Spleen (tissue), 11 donors: ENCODE data around the gene CASQ1. TPM values are rescaled to one million over a fixed set of nuclear protein-coding genes. Genes with fewer than 3 reads are reported as not detected.

ENCODE experiments used
- DNase-seq: peaks from one replicate; pipeline ENCODE4 v3.0.0-alpha.2; 2020
- H3K27ac ChIP-seq, 8 donors: fragments of 200-600 bp; sonication (generic) in 7 of 8; 1 replicate in 4 of 8; 2 replicates in 4 of 8; pipeline versions ENCODE4 v1.5.0 to v1.8.0; 2016 to 2021; ENCODE audit warnings: inconsistent platforms in 4 of 8, mild to moderate bottlenecking in 4 of 8, moderate library complexity in 1 of 8
- H3K27me3 ChIP-seq, 7 donors: fragments of 200-600 bp; sonication (generic) in 6 of 7; replicated peaks in 1 of 7; 1 replicate in 4 of 7; 2 replicates in 3 of 7; pipeline versions ENCODE4 v1.5.0 to v1.8.0; 2016 to 2021; ENCODE audit warnings: inconsistent platforms in 3 of 7, mild to moderate bottlenecking in 1 of 7
- H3K36me3 ChIP-seq, 6 donors: fragments of 200-600 bp; sonication (generic) in 5 of 6; 1 replicate in 4 of 6; 2 replicates in 2 of 6; pipeline versions ENCODE4 v1.5.0 to v1.8.0; 2016 to 2021; ENCODE audit warnings: inconsistent platforms in 2 of 6
- H3K4me1 ChIP-seq, 6 donors: fragments of 200-600 bp; sonication (generic) in 5 of 6; 1 replicate in 3 of 6; 2 replicates in 3 of 6; pipeline versions ENCODE4 v1.5.0 to v1.8.0; 2016 to 2021; ENCODE audit warnings: inconsistent platforms in 3 of 6
- H3K4me3 ChIP-seq, 8 donors: fragments of 200-600 bp; sonication (generic) in 7 of 8; 1 replicate in 4 of 8; 2 replicates in 4 of 8; pipeline versions ENCODE4 v1.5.0 to v1.8.0; 2016 to 2021; ENCODE audit warnings: inconsistent platforms in 4 of 8, mild to moderate bottlenecking in 4 of 8, moderate library complexity in 2 of 8
- H3K9me3 ChIP-seq, 8 donors: fragments of 200-600 bp; sonication (generic) in 7 of 8; 1 replicate in 4 of 8; 2 replicates in 4 of 8; pipeline versions ENCODE4 v1.5.0 to v1.8.0; 2016 to 2021; ENCODE audit warnings: inconsistent platforms in 4 of 8
- POLR2A ChIP-seq, 3 donors: fragments of 450-650 bp; IDR thresholded peaks; one replicate each; pipeline ENCODE4 v1.5.1; 2017; ENCODE audit warnings: antibody characterized with exemption in 3 of 3, mild to moderate bottlenecking in 1 of 3
- POLR2AphosphoS5 ChIP-seq, 3 donors: sonication (generic); formaldehyde crosslinking; IDR thresholded peaks; one replicate each; pipeline ENCODE4 v1.5.1; 2017; ENCODE audit warnings: antibody characterized with exemption in 3 of 3
- WGBS, 5 donors: extraction: QIAGEN DNeasy Blood & Tissue Kit in 3 of 5; methylation state at CpG; one replicate each; pipeline versions ENCODE4 v1.1.5 to v1.1.7; 2013 to 2018; 5-methylcytosine and 5-hydroxymethylcytosine counted together
- intact Hi-C: fragments of 100-400 bp; cut with DNase I; formaldehyde crosslinking; loops from one replicate; pipeline ENCODE4 v1.15.0; 2023; ENCODE audit warnings: low total_unique reads
- polyA plus RNA-seq, 3 donors: library from polyadenylated mRNA; stranded (reverse); fragments of 200-250 nt; gene quantifications; one replicate each; pipeline ENCODE4 v1.2.1, GENCODE V29; 2013
- total RNA-seq, 7 donors: library from RNA; depleted of rRNA in 3 of 7; stranded (reverse); fragments of >200 nt in 3 of 7; fragmentation: NEBNext Ultra II Directional in 4 of 7; extraction: Animal tissue kit (Norgen Biotek cat#: 25700) in 4 of 7; gene quantifications; one replicate each; pipeline versions ENCODE4 v1.1.0 to v1.2.1, GENCODE V29; 2016 to 2021
- TF ChIP-seq, protein P1 (sequence below), 11 experiments: fragments of 200-600 bp in 7 of 11; fragments of 450-650 bp in 4 of 11; sonication (generic) in 4 of 11; IDR thresholded peaks in 8 of 11; conservative IDR thresholded peaks in 3 of 11; 1 replicate in 7 of 11; 2 replicates in 4 of 11; pipeline versions ENCODE4 v1.4.0 to v1.8.0; 2016 to 2021; ENCODE audit warnings: antibody characterized with exemption in 11 of 11, inconsistent platforms in 4 of 11, mild to moderate bottlenecking in 1 of 11
- donor health status: healthy with polysubstance abuse.
- donor health status: DM: no; HTN: no; CAD: no; lungs with moderate emphysema.
- donor health status: DM: no; HTN: no; CAD: no.
- donor health status: Bipolar disorder and iron deficiency.
- donor health status: healthy.
- donor health status: DM: no; HTN: no; CAD: no.
- donor health status: DM: yes; HTN: yes; CAD: no.

CASQ1 gene
- total and polyA plus RNA-seq, 10 donors = 0.37 to 1.5 (median 0.92) TPM; not detected in 3

GRCh38 chr1:160154790-160155189, 35.6 kb upstream of the CASQ1 start:
- Histone ChIP-seq H3K27me3 (no peaks in the 10 kb centered on the region), H3K27ac (no peak overlapping the region), H3K4me3 (no peak overlapping the region), H3K9me3 (no peaks in the 10 kb centered on the region), H3K36me3 (no peaks in the 10 kb centered on the region), H3K4me1 (no peaks in the 10 kb centered on the region)
- WGBS, 5 donors = 56 to 75% (median 64%) methylated on average over 3 of the region's 3 CpGs
- no peak for TF ChIP-seq POLR2AphosphoS5 (IDR thresholded peaks at IDR 0.05)
- TF ChIP-seq, protein P1, sequence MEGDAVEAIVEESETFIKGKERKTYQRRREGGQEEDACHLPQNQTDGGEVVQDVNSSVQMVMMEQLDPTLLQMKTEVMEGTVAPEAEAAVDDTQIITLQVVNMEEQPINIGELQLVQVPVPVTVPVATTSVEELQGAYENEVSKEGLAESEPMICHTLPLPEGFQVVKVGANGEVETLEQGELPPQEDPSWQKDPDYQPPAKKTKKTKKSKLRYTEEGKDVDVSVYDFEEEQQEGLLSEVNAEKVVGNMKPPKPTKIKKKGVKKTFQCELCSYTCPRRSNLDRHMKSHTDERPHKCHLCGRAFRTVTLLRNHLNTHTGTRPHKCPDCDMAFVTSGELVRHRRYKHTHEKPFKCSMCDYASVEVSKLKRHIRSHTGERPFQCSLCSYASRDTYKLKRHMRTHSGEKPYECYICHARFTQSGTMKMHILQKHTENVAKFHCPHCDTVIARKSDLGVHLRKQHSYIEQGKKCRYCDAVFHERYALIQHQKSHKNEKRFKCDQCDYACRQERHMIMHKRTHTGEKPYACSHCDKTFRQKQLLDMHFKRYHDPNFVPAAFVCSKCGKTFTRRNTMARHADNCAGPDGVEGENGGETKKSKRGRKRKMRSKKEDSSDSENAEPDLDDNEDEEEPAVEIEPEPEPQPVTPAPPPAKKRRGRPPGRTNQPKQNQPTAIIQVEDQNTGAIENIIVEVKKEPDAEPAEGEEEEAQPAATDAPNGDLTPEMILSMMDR (IDR thresholded peaks at IDR 0.05 in 8 of 11, conservative IDR thresholded peaks at IDR 0.05 in 3 of 11) = no peak
- TF ChIP-seq POLR2A (IDR thresholded peaks at IDR 0.05) = no peak
- intact Hi-C loops = no loop called here
- DNase-seq = no peak

DNA sequence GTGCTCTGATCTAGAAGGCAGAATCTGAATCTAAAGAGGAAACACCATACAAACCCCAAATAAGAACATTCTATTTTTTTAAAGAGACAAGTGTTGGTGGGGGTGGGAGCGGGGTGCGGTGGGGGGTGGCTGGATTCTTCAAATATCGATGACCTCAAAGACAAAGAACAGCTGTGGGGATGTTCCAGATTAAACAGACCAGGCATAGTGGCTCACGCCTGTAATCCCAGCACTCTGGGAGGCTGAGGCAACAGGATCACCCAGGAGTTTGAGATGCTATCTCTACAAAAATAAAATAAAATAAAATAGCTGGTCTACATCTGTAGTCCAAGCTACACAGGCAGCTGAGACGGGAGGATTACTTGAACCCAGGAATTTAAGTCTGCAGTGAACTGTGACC, 34.0 kb upstream of the CASQ1 start:
- TF ChIP-seq, protein P1 (IDR thresholded peaks at IDR 0.05 in 8 of 11, conservative IDR thresholded peaks at IDR 0.05 in 3 of 11) = no peak
- no peak for TF ChIP-seq POLR2A (IDR thresholded peaks at IDR 0.05)
- TF ChIP-seq POLR2AphosphoS5 (IDR thresholded peaks at IDR 0.05) = no peak
- Histone ChIP-seq H3K9me3 (no peaks in the 10 kb centered on the region), H3K4me1 (no peaks in the 10 kb centered on the region), H3K27me3 (no peaks in the 10 kb centered on the region), H3K27ac (no peak overlapping the region), H3K4me3 (no peak overlapping the region), H3K36me3 (no peaks in the 10 kb centered on the region)
- intact Hi-C loops = no loop called here
- no peak for DNase-seq
- WGBS, 5 donors = 84 to 94% (median 91%) methylated on average over 5 of the region's 5 CpGs

DNA sequence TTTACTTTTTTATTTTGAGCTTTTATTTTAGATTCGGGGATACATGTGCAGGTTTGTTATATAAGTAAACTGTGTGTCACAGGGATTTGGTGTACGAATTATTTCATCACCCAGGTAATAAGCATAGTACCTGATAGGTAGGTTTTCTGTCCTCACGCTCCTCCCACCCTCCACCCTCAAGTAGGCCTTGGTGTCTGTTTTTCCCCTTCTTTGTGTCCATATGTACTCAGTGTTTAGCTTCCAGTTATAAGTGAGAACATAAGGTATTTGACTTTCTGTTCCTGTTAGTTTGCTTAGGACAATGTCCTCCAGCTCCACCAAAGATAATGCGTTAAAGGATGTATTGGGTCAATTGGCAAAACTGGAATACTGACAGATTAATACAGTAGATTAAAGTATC, 33.2 kb upstream of the CASQ1 start:
- no peak for DNase-seq
- WGBS, 5 donors = 76 to 95% (median 80%) methylated on average over 4 of the region's 4 CpGs

DNA sequence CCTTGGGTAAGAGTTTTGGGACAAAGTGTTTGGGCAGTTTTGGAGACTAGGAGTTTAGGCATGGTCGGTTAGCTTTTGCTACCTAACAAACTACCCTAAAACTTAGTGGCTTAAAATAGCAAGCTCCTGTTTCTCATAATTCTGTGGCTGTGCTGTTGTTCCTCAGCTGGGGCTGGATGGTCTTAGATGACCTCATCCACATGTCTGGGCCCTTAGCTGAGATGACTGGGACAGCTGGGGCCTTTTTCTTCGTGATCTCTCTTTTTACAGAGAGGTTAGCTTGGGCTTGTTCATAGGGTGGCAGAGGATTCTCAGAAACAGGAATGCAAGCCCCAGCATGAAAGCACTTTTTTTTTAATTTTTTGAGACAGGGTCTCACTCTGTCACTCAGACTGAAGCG, 32.3 kb upstream of the CASQ1 start:
- Histone ChIP-seq H3K27me3 (no peaks in the 10 kb centered on the region), H3K9me3 (no peaks in the 10 kb centered on the region)
- 68 to 94% (median 89%) methylated on average over 3 of the region's 3 CpGs for WGBS, 5 donors

More for the DNA sequence above, 33.2 kb upstream of the CASQ1 start:
- peaks cover 0 to 2% (median 0%) of the 10 kb centered on the region in 6 donors for H3K4me1 ChIP-seq
- H3K36me3 ChIP-seq = no peaks in the 10 kb centered on the region
- no peaks in the 10 kb centered on the region for H3K9me3 ChIP-seq
- H3K27me3 ChIP-seq = no peaks in the 10 kb centered on the region
- H3K4me3 ChIP-seq = no peak overlapping the region
- intact Hi-C loops = no loop called here
- no peak overlapping the region for H3K27ac ChIP-seq
- TF ChIP-seq, protein P1 (IDR thresholded peaks at IDR 0.05 in 8 of 11, conservative IDR thresholded peaks at IDR 0.05 in 3 of 11) = no peak
- TF ChIP-seq POLR2AphosphoS5 (IDR thresholded peaks at IDR 0.05) = no peak
- no peak for TF ChIP-seq POLR2A (IDR thresholded peaks at IDR 0.05)

More for the DNA sequence above, 32.3 kb upstream of the CASQ1 start:
- intact Hi-C loops = no loop called here
- DNase-seq = no peak
- Histone ChIP-seq H3K4me3 (no peak overlapping the region), H3K36me3 (no peaks in the 10 kb centered on the region), H3K27ac (no peak overlapping the region), H3K4me1 (peaks cover 0 to 6% (median 0%) of the 10 kb centered on the region in 6 donors)
- TF ChIP-seq, protein P1 (IDR thresholded peaks at IDR 0.05 in 8 of 11, conservative IDR thresholded peaks at IDR 0.05 in 3 of 11) = no peak
- TF ChIP-seq POLR2AphosphoS5 (IDR thresholded peaks at IDR 0.05) = no peak
- TF ChIP-seq POLR2A (IDR thresholded peaks at IDR 0.05) = no peak
